Calu3 (cell line): ENCODE data around the gene BATF2. TPM values are rescaled to one million over a fixed set of nuclear protein-coding genes. Genes with fewer than 3 reads are reported as not detected.

Experiments
- BruUV-seq: library from RNA; stranded (reverse); fragments of 400-500 nt; replicated peaks from 2 replicates; lab custom pipeline; 2021; lab: Mats Ljungman, UMichigan
- CTCF ChIA-PET: fragments of 300-600 bp; sonication (Branson Sonifier 250); formaldehyde crosslinking; loops from one replicate; lab custom pipeline; 2022; ENCODE audit warnings: antibody characterized with exemption; lab: Charles Lee
- DNase-seq: peaks from one replicate; pipeline ENCODE4 v3.0.0; 2022
- H3K27ac Mint-ChIP-seq: one replicate; pipeline ENCODE4 v1.8.0; 2022; ENCODE audit warnings: mixed read lengths; ENCODE audit not compliant: unreplicated experiment
- H3K27me3 Mint-ChIP-seq: one replicate; pipeline ENCODE4 v1.8.0; 2022; ENCODE audit warnings: mixed read lengths; ENCODE audit not compliant: unreplicated experiment
- H3K36me3 Mint-ChIP-seq: one replicate; pipeline ENCODE4 v1.8.0; 2022; ENCODE audit warnings: mild to moderate bottlenecking, moderate library complexity, mixed read lengths; ENCODE audit not compliant: insufficient read depth, unreplicated experiment
- H3K4me1 Mint-ChIP-seq: one replicate; pipeline ENCODE4 v1.8.0; 2022; ENCODE audit warnings: mild to moderate bottlenecking, low read depth, mixed read lengths; ENCODE audit not compliant: unreplicated experiment
- H3K4me3 Mint-ChIP-seq: one replicate; pipeline ENCODE4 v1.8.0; 2022; ENCODE audit warnings: mild to moderate bottlenecking, low read depth, moderate library complexity, mixed read lengths; ENCODE audit not compliant: unreplicated experiment
- H3K9me3 Mint-ChIP-seq: one replicate; pipeline ENCODE4 v1.8.0; 2022; ENCODE audit warnings: low read depth, mixed read lengths; ENCODE audit not compliant: unreplicated experiment
- CTCF ChIP-seq: fragments of 200-600 bp; IDR thresholded peaks from one replicate; pipeline ENCODE4 v1.8.0; 2022; ENCODE audit warnings: antibody characterized with exemption; ENCODE audit not compliant: unreplicated experiment
- intact Hi-C: fragments of 100-400 bp; cut with micrococcal nuclease; formaldehyde crosslinking; loops from one replicate; pipeline ENCODE4 v1.10.0; 2022; ENCODE audit not compliant: unreplicated experiment
- total RNA-seq: library from RNA; stranded (reverse); gene quantifications from 2 replicates; pipeline ENCODE4 v1.2.3, GENCODE V29; 2022

BATF2 gene
- total RNA-seq, 1 experiment from 2014 or later = 4.5 TPM

- intact Hi-C loops = no loop called here
- DNase-seq = peak; percentile 62
- Mint-ChIP-seq H3K27ac (peak within 1 kb of the TSS; percentile 68), H3K4me1 (peaks cover 15% of the 10 kb centered on the region), H3K36me3 (peaks cover 15% of the 10 kb centered on the region), H3K27me3 (no peaks in the 10 kb centered on the region), H3K9me3 (no peaks in the 10 kb centered on the region), H3K4me3 (peak within 1 kb of the TSS; percentile 3)
- BruUV-seq = no TSS peak
- TF ChIP-seq CTCF = no peak
- CTCF ChIA-PET = interaction anchor here (0.7 to 1.9 kb wide), 3 partner anchors 13 to 125 kb away, joined by 3 to 4 read pairs (median 3); partner anchors contain the start of gene BATF2
Measured at GRCh38 chr11:64971421-64972233, 25.1 kb downstream of the BATF2 start, which contains the start of gene MAJIN. MAJIN (minus strand) TSS chr11:64972108; CDS start chr11:64959405, 12,703 bp downstream.

- no peaks in the 10 kb centered on the region for H3K9me3 Mint-ChIP-seq
- peak overlapping the region; percentile 68 for H3K27ac Mint-ChIP-seq
- peak; percentile 68 for DNase-seq
- H3K4me3 Mint-ChIP-seq = peak overlapping the region; percentile 3
- no TSS peak for BruUV-seq
- no peak for TF ChIP-seq CTCF
- peaks cover 15% of the 10 kb centered on the region for H3K4me1 Mint-ChIP-seq
- H3K36me3 Mint-ChIP-seq = peaks cover 15% of the 10 kb centered on the region
- CTCF ChIA-PET = interaction anchor here (0.7 to 1.9 kb wide), 3 partner anchors 12 to 124 kb away, joined by 3 to 4 read pairs (median 3); partner anchors contain the start of gene BATF2
- no peaks in the 10 kb centered on the region for H3K27me3 Mint-ChIP-seq
- intact Hi-C loops = no loop called here
Measured at GRCh38 chr11:64970731-64971151, 26.0 kb downstream of the BATF2 start.

GRCh38 chr11:64969209-64969608 is 27.6 kb downstream of the BATF2 start:
- BruUV-seq = no TSS peak
- peaks cover 15% of the 10 kb centered on the region for H3K4me1 Mint-ChIP-seq
- no peaks in the 10 kb centered on the region for H3K27me3 Mint-ChIP-seq
- H3K36me3 Mint-ChIP-seq = peaks cover 15% of the 10 kb centered on the region
- H3K4me3 Mint-ChIP-seq = no peak overlapping the region
- no peak for TF ChIP-seq CTCF
- no peak for DNase-seq
- peak overlapping the region; percentile 97 for H3K27ac Mint-ChIP-seq
- no peaks in the 10 kb centered on the region for H3K9me3 Mint-ChIP-seq
- intact Hi-C loops = no loop called here
- CTCF ChIA-PET = interaction anchor here (0.7 kb wide), 1 partner anchor 46 kb away, joined by 6 read pairs; no protein-coding TSS in a partner anchor

GRCh38 chr11:64967375-64967774 is 29.4 kb downstream of the BATF2 start:
- H3K4me3 Mint-ChIP-seq = no peak overlapping the region
- TF ChIP-seq CTCF = no peak
- CTCF ChIA-PET = no interaction called here

More at GRCh38 chr11:64967375-64967774, 29.4 kb downstream of the BATF2 start:
- DNase-seq = no peak
- peaks cover 15% of the 10 kb centered on the region for H3K36me3 Mint-ChIP-seq
- no TSS peak for BruUV-seq
- no peaks in the 10 kb centered on the region for H3K9me3 Mint-ChIP-seq
- peaks cover 15% of the 10 kb centered on the region for H3K4me1 Mint-ChIP-seq
- intact Hi-C loops = no loop called here
- H3K27ac Mint-ChIP-seq = no peak overlapping the region
- H3K27me3 Mint-ChIP-seq = no peaks in the 10 kb centered on the region
